Astrocyte (in vitro differentiated cells and primary cell): ENCODE results near the gene NUAK1.

Experiments used
- CTCF ChIP-seq: IDR thresholded peaks from 2 replicates; pipeline ENCODE4 v1.5.1; 2011; ENCODE audit warnings: low read depth, mild to moderate bottlenecking, inconsistent platforms, low read length, moderate library complexity; ENCODE audit not compliant: insufficient read depth
- EZH2 ChIP-seq: IDR thresholded peaks from 2 replicates; pipeline ENCODE4 v1.6.1; 2012; ENCODE audit warnings: mild to moderate bottlenecking, low read length, inconsistent platforms; ENCODE audit not compliant: insufficient read depth

- no peak for TF ChIP-seq EZH2
- no peak for TF ChIP-seq CTCF
These were observed 89.6 kb downstream of the NUAK1 start for GRCh38 chr12:106049105-106049504.
